GM21576 (cell line): Measurements from ENCODE around the gene CALB2.

Experiments used
- ATAC-seq: cut with Tn5 transposase; IDR thresholded peaks from one replicate; pipeline ENCODE4 v1.9.1; 2021; ENCODE audit warnings: mild to moderate bottlenecking, moderate library complexity; ENCODE audit not compliant: unreplicated experiment

The CALB2 gene

DNA sequence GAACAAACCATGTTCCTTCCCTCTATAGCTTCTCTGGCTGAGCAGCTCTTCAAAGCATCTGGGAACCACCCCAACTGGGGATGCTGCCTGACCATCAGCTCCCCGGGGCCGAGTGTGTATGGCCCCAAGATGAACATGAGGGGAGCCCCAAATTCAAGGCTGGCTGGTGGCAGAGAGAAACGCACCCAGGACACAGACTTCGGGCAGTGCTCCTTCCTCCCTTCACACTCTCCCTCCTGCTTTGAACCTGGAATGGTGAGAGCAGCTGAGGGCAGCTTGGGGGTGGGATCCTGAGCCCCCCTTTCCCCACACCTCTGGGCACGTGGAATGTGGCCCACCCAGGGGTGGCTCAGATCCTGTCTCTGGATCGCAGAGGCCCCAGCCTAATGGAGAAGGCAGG, 66.1 kb downstream of the CALB2 start:
- ATAC-seq: no peak

DNA sequence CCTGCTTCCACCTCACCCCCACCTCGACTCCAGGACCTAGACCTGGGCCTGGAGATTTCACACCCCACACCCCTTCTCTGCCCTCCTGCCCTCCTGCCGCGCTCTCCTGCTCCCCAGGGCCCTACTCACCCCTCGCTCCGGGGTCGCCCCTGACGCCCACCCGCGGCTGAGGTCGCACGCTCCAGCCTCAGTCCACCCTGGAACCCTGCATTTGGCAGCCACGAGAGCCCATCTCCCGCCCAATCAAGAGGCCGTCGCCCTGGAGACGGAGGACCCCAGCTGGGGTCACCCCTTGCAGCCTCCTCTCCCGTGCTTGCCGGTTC, 67.2 kb downstream of the CALB2 start:
- ATAC-seq: no peak

DNA sequence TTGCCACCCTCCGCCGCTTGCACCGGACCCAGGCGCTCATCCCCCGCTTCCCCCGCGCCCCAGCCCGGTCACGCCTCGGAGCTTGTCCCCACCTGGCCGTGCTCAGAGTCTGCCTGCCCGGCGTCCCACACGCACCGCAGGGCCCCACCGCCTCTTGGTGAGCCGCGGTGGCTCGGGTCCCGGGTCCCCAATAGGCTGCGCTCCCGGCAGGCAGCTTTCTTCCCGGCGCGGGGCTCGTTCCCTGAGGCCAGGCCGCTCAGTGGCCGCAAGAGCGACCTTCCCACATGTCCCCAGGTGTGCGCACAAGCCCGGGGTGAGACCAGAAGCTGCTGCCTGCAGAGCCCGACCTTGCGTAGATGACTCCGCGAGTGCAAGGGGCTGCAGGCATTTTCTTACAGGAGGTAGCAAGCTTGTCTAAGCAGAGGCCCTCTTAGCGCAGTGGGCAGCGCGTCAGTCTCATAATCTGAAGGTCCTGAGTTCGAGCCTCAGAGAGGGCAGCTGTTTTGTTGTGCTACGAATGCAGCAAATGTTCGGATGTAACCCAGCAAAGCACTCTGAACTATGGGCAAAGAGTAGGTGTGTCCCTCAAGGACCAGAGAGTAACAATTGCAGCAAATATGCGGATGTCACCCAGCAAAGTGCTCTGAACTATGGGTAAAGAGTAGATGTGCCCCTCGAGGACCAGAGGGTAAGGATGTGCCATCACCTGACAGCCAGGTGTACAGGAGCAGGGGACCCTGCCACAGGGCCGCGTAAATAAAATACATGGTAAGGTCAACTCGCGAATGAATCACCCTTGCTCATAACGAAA, 67.8 kb downstream of the CALB2 start:
- ATAC-seq: peak; percentile 33

DNA sequence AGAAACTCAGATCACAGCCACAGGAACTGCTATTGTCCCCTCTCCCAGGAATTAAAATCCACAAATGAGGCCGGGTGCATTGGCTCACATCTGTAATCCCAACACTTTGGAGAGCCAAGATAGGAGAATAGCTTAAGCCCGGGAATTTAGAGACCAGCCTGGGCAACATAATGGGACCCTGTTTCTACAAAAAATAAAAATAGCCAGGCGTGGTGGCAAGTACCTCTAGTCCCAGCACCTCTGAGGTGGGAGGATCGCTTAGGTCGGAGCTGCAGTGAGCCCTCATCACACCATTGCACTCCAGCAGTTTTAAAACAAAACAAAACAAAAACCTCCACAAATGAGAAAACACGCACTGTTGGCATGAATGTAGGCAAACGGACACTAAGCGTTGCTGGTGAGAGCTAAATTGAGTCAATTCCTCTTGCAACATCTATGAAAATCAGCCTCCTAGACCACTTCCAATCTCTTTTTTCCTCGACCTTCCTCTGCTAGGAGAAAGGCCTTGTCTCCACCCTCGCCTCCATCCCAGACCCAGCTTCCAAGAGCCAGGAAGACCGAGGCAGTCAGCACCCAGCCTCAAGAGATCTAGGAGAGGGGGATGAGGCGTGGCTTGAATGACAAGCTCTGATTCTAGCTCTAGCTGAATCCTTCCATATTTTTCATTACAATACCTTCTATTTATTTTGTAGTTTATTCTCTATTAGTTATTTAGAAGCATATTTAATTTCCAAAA, 68.5 kb downstream of the CALB2 start:
- no peak for ATAC-seq

- ATAC-seq: no peak
Observed at GRCh38 chr16:71428385-71428784, 69.9 kb downstream of the CALB2 start.

GRCh38 chr16:71428883-71429282, 70.4 kb downstream of the CALB2 start:
- ATAC-seq: no peak

DNA sequence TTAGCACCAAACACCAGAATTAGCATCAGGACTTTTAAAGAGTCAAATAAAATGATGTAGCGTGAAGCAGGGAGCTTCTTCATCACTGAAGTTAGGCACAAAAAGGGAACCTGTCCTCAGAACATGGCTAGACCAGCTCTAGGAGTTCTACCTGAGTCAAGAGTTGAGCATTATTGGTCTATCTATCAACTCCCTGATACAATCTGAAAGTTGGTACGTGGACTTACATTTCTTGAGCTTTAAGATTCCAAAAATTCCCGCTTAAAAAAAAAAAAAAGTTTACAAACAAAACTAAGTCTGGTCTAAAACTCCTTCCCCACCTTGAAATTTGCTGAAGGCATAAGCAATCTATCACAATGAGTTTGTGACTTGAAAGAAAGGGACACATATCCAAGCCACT, 71.1 kb downstream of the CALB2 start:
- ATAC-seq: no peak

DNA sequence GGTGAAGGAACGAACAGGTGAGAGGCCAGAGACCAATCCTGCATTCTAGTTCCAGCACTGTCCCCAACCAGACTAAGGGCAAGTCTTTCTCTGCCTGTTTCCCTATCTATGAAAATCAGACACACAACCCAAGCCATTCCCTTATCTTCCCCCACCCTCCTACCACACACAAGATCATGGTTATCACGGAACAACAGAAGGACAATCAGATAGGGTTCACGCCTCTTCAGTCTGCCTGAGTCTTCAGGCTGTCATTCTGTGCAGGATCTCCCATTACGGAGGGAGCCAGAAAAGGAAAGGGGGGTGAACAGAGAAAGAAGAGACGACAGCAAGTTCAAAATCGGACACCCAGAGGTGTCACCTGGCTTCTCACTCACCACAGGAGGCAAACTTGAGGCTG, 72.2 kb downstream of the CALB2 start:
- no peak for ATAC-seq

DNA sequence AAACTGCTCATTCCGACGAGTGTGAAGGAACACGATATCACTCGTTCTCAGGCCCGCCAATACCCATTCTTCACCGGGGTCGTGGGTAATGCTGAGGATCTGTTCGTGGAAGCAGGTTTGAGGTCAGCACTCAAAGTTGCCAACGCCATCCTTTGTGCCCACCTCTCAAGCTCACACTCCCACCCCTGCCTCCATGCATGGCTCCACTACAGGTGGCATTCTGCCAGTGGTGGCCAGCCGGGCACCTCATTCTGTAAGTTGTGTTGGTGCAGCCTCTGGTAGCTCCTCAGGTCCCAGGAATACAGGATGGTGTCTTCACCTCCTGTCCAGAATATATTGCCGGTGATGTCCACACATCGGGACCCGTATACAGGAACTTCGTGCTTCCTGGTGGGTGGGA, 72.7 kb downstream of the CALB2 start:
- no peak for ATAC-seq

DNA sequence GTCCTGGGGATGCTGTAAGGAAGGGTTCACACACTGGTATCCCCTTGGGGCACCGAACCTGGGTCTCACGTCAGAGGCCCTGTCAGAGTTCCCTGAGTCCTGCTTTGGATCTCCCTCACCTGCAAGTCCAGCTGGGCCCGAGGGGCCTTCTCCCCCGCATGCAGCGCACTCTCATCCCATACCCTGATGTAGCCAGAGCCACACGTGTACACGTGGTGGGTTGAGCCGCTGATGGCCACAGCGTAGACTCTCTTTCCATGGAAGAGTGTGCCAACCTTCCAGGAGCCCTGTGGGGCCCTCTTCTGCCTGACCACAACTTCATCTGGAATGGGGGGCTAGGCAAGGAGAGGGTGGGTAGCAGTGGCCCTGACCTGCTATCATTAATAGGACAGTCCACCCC, 73.5 kb downstream of the CALB2 start:
- no peak for ATAC-seq

- no peak for ATAC-seq
Observed at GRCh38 chr16:71432906-71433305, 74.4 kb downstream of the CALB2 start.

GRCh38 chr16:71436473-71436872, 78.0 kb downstream of the CALB2 start:
- ATAC-seq: no peak

GRCh38 chr16:71439523-71439922, 81.0 kb downstream of the CALB2 start:
- no peak for ATAC-seq
